ENCODE data around the gene ANKFY1.

The ANKFY1 gene

GRCh38 chr17:4163951-4164350, 99.8 kb downstream of the ANKFY1 start:
- Histone ChIP-seq H3K4me2 (ENCODE audit: insufficient read depth, low read length) (no peak overlapping the region), H3K9me3 (ENCODE audit: insufficient read depth, low read length, severe bottlenecking) (no peaks in the 10 kb centered on the region), H3K9ac (ENCODE audit: low read depth, low read length) (no peak overlapping the region), H3K27me3 (ENCODE audit: insufficient read depth, low read length, poor library complexity) (no peaks in the 10 kb centered on the region), H3K79me2 (ENCODE audit: insufficient read depth, low read length) (no peaks in the 10 kb centered on the region), H3K27ac (ENCODE audit: low read length) (no peak overlapping the region), H3K4me1 (ENCODE audit: insufficient read depth, low read length) (no peaks in the 10 kb centered on the region), H3K36me3 (ENCODE audit: insufficient read depth, low read length) (peaks cover 48% of the 10 kb centered on the region), H3K4me3 (ENCODE audit: low read depth in 1 of 2, low read length in 2 of 2) (no peak overlapping the region), H2AFZ (ENCODE audit: low read depth, low read length) (no peak overlapping the region), H4K20me1 (ENCODE audit: insufficient read depth, low read length) (no peaks in the 10 kb centered on the region)
- TF ChIP-seq CTCF (IDR thresholded peaks at IDR 0.05; ENCODE audit: borderline replicate concordance, extremely low read depth, low read length, poor library complexity, severe bottlenecking) (no peak), EZH2 (IDR thresholded peaks at IDR 0.05; ENCODE audit: borderline replicate concordance, low read depth, low read length, severe bottlenecking) (no peak)
- no peak for DNase-seq
- no peak for ATAC-seq (ENCODE audit: insufficient read depth, low read depth)

GRCh38 chr17:4162775-4163466, 100.9 kb downstream of the ANKFY1 start:
- H3K4me2 ChIP-seq (ENCODE audit: insufficient read depth, low read length), result no peak overlapping the region
- H3K79me2 ChIP-seq (ENCODE audit: insufficient read depth, low read length), result no peaks in the 10 kb centered on the region
- H3K9me3 ChIP-seq (ENCODE audit: insufficient read depth, low read length, severe bottlenecking), result no peaks in the 10 kb centered on the region
- H3K4me3 ChIP-seq (ENCODE audit: low read depth in 1 of 2, low read length in 2 of 2), result no peak overlapping the region
- TF ChIP-seq CTCF (IDR thresholded peaks at IDR 0.05; ENCODE audit: borderline replicate concordance, extremely low read depth, low read length, poor library complexity, severe bottlenecking) (no peak), EZH2 (IDR thresholded peaks at IDR 0.05; ENCODE audit: borderline replicate concordance, low read depth, low read length, severe bottlenecking) (no peak)
- peaks cover 40% of the 10 kb centered on the region for H3K36me3 ChIP-seq (ENCODE audit: insufficient read depth, low read length)
- DNase-seq, result no peak
- H3K4me1 ChIP-seq (ENCODE audit: insufficient read depth, low read length), result no peaks in the 10 kb centered on the region
- H3K27ac ChIP-seq (ENCODE audit: low read length), result no peak overlapping the region
- H3K27me3 ChIP-seq (ENCODE audit: insufficient read depth, low read length, poor library complexity), result no peaks in the 10 kb centered on the region
- no peak overlapping the region for H2AFZ ChIP-seq (ENCODE audit: low read depth, low read length)
- H3K9ac ChIP-seq (ENCODE audit: low read depth, low read length), result no peak overlapping the region
- no peaks in the 10 kb centered on the region for H4K20me1 ChIP-seq (ENCODE audit: insufficient read depth, low read length)
- ATAC-seq (ENCODE audit: insufficient read depth, low read depth), result no peak

- no peak overlapping the region for H3K4me3 ChIP-seq (ENCODE audit: low read depth in 1 of 2, low read length in 2 of 2)
- no peaks in the 10 kb centered on the region for H4K20me1 ChIP-seq (ENCODE audit: insufficient read depth, low read length)
- H3K79me2 ChIP-seq (ENCODE audit: insufficient read depth, low read length), result no peaks in the 10 kb centered on the region
- peaks cover 34% of the 10 kb centered on the region for H3K36me3 ChIP-seq (ENCODE audit: insufficient read depth, low read length)
- no peak overlapping the region for H2AFZ ChIP-seq (ENCODE audit: low read depth, low read length)
- no peak for TF ChIP-seq EZH2 (IDR thresholded peaks at IDR 0.05; ENCODE audit: borderline replicate concordance, low read depth, low read length, severe bottlenecking)
- no peak for TF ChIP-seq CTCF (IDR thresholded peaks at IDR 0.05; ENCODE audit: borderline replicate concordance, extremely low read depth, low read length, poor library complexity, severe bottlenecking)
- no peaks in the 10 kb centered on the region for H3K27me3 ChIP-seq (ENCODE audit: insufficient read depth, low read length, poor library complexity)
- DNase-seq, result no peak
- no peaks in the 10 kb centered on the region for H3K9me3 ChIP-seq (ENCODE audit: insufficient read depth, low read length, severe bottlenecking)
- no peak overlapping the region for H3K4me2 ChIP-seq (ENCODE audit: insufficient read depth, low read length)
- no peak overlapping the region for H3K27ac ChIP-seq (ENCODE audit: low read length)
- no peak for ATAC-seq (ENCODE audit: insufficient read depth, low read depth)
- H3K4me1 ChIP-seq (ENCODE audit: insufficient read depth, low read length), result no peaks in the 10 kb centered on the region
- H3K9ac ChIP-seq (ENCODE audit: low read depth, low read length), result no peak overlapping the region
Observed at GRCh38 chr17:4162321-4162720, 101.5 kb downstream of the ANKFY1 start.
